Measurements from ENCODE around the gene SHISAL1.
"Not testable (repeated sequence)": the region's sequence is repeated elsewhere in the genome, so short reads cannot be mapped to it uniquely, and the experiment has no call there.

Gene SHISAL1

DNA sequence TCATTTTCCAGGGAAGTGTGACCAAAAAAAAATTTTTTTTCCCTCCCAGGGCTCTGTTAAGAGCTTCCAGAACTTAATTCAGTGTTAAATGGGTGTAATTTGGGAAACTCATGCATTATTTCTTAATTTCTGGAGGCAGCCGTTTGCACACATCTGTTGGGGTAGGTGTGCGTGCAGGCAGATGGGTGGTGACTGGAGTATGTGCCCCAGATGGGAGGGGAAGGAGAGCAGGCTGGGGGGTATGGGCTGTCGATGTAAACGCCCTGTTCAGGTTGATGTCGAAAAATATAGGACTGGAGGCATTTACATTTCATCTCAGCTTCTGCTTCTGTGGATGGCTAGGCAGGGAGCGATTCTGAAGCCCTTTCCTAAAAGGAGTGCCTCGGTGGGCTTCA is 13.7 kb upstream of the SHISAL1 start:
- peaks cover 16% of the 10 kb centered on the region for H3F3A ChIP-seq (ENCODE audit: insufficient read depth, low read length)
- H3K27ac ChIP-seq (ENCODE audit: low read length): no peak overlapping the region
- no peaks in the 10 kb centered on the region for H3K79me2 ChIP-seq (ENCODE audit: low read length)
- no peak overlapping the region for H2AFZ ChIP-seq (ENCODE audit: low read length)
- TF ChIP-seq EZH2phosphoT487 (IDR thresholded peaks at IDR 0.05; ENCODE audit: low read length) (no peak), EZH2 (optimal IDR thresholded peaks at IDR 0.05; ENCODE audit: low read depth, low read length) (no peak)
- TF ChIP-seq, protein P1, sequence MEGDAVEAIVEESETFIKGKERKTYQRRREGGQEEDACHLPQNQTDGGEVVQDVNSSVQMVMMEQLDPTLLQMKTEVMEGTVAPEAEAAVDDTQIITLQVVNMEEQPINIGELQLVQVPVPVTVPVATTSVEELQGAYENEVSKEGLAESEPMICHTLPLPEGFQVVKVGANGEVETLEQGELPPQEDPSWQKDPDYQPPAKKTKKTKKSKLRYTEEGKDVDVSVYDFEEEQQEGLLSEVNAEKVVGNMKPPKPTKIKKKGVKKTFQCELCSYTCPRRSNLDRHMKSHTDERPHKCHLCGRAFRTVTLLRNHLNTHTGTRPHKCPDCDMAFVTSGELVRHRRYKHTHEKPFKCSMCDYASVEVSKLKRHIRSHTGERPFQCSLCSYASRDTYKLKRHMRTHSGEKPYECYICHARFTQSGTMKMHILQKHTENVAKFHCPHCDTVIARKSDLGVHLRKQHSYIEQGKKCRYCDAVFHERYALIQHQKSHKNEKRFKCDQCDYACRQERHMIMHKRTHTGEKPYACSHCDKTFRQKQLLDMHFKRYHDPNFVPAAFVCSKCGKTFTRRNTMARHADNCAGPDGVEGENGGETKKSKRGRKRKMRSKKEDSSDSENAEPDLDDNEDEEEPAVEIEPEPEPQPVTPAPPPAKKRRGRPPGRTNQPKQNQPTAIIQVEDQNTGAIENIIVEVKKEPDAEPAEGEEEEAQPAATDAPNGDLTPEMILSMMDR (IDR thresholded peaks at IDR 0.05; ENCODE audit: low read length): no peak
- H3K27me3 ChIP-seq (replicated peaks; ENCODE audit: insufficient read depth, low read length): peaks cover 76% of the 10 kb centered on the region
- no peaks in the 10 kb centered on the region for H3K36me3 ChIP-seq (replicated peaks; ENCODE audit: insufficient read depth, low read length)
- H3K9ac ChIP-seq (ENCODE audit: low read length): no peak overlapping the region
- no peaks in the 10 kb centered on the region for H3K9me2 ChIP-seq (replicated peaks; ENCODE audit: insufficient read depth, low read length)
- no peak for DNase-seq
- peak overlapping the region; percentile 47; the same call in 1 of the 2 replicates for H3K4me3 ChIP-seq (ENCODE audit: low read length)
- H4K20me1 ChIP-seq (ENCODE audit: insufficient read depth, low read length): no peaks in the 10 kb centered on the region
- no peaks in the 10 kb centered on the region for H3K9me3 ChIP-seq (replicated peaks; ENCODE audit: insufficient read depth, low read length)
- peak overlapping the region; percentile 65 for H3K4me2 ChIP-seq (ENCODE audit: low read depth, low read length)
- peaks cover 22% of the 10 kb centered on the region for H3K4me1 ChIP-seq (ENCODE audit: low read length)

DNA sequence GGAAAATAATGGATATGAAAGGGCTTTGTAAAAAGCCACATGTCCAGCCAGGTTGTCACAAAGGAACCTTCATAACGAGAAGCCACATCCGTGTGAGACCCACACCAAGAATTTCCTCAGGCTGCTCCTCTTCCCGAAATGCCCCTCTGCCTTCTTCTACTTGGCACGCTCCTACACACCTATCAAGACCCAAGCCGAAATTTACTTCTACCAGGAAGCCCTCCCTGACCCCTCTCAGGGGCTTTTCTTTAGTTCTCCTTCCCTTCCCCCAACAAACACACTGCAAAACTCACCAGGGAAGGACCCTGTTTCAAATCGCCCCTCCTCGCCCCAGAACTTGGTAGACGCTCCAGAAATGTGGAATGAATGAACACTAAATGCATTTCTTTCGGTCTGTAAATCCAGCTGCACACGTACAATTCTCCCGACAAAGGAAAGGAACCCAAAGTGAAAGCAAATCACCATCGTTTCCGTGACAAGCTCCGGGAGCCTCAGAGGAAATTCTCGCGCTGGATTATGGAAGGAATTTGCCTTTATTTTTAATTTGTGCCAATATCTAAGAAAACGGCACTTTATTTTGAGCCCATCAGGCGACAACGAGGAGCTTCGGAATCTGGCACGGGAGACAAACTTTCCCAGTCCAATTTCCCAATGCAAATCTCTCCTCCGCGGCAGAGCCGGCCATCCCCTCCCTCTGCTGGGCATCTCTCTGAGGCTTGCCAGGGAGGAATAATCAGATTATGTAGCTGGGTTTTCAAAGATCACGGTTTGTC is 13.2 kb upstream of the SHISAL1 start:
- Histone ChIP-seq H3K4me2 (ENCODE audit: low read depth, low read length) (peak overlapping the region; percentile 65), H3K4me1 (ENCODE audit: low read length) (peaks cover 22% of the 10 kb centered on the region), H3K79me2 (ENCODE audit: low read length) (no peaks in the 10 kb centered on the region), H3K4me3 (ENCODE audit: low read length) (peak overlapping the region; percentile 47), H3K36me3 (replicated peaks; ENCODE audit: insufficient read depth, low read length) (no peaks in the 10 kb centered on the region), H3K9me2 (replicated peaks; ENCODE audit: insufficient read depth, low read length) (no peaks in the 10 kb centered on the region), H3K27me3 (replicated peaks; ENCODE audit: insufficient read depth, low read length) (peaks cover 81% of the 10 kb centered on the region), H4K20me1 (ENCODE audit: insufficient read depth, low read length) (no peaks in the 10 kb centered on the region), H2AFZ (ENCODE audit: low read length) (no peak overlapping the region), H3K9ac (ENCODE audit: low read length) (no peak overlapping the region), H3K9me3 (replicated peaks; ENCODE audit: insufficient read depth, low read length) (no peaks in the 10 kb centered on the region), H3K27ac (ENCODE audit: low read length) (no peak overlapping the region), H3F3A (ENCODE audit: insufficient read depth, low read length) (peaks cover 16% of the 10 kb centered on the region)
- no peak for DNase-seq
- TF ChIP-seq, protein P1 (IDR thresholded peaks at IDR 0.05; ENCODE audit: low read length): no peak
- no peak for TF ChIP-seq EZH2 (optimal IDR thresholded peaks at IDR 0.05; ENCODE audit: low read depth, low read length)
- TF ChIP-seq EZH2phosphoT487 (IDR thresholded peaks at IDR 0.05; ENCODE audit: low read length): no peak

DNA sequence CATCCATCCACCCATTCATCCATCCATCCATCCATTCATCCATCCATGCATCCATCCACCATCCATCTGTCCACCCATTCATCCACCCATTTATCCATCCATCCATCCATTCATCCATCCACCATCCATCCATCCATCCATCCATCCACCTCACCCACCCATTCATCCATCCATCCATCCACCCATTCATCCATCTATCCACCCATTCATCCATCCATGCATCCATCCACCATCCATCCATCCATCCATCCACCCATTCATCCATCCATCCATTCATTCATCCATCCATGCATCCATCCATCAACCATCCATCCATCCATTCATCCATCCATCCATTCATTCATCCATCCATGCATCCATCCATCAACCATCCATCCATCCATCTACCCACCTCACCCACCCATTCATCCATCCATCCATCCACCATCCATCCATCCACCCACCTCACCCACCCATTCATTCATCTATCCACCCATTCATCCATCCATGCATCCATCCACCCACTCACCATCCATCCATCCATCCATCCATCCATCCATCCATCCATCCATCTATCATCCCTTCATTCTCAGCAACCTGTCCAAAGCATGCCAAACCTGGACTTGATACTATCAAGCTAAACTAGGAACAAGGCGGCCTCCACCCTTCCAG is 10.5 kb upstream of the SHISAL1 start:
- peaks cover 98% of the 10 kb centered on the region for H3K27me3 ChIP-seq (replicated peaks; ENCODE audit: insufficient read depth, low read length)
- not testable (repeated sequence) for H3K9me2 ChIP-seq (replicated peaks; ENCODE audit: insufficient read depth, low read length); H3K36me3 ChIP-seq (replicated peaks; ENCODE audit: insufficient read depth, low read length)

DNA sequence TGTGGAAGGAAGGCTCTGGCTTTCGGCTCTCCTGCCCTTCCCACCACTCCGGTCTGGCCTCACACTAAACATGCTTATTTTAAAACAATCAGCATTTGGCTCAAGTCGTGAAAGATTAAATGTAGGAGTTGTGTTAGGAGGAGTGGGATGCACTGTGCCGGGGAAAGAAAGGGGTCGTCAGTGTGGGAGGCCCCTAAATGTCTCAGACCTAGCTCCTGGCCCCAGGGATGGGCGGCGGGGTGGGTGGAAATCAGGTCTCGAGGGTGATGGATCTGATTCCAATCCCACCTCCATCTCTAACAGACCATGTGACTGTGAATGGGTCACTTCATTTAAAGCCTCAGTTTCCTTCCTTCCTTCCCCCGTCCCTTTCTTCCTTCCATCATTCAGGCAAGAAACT is 6.9 kb upstream of the SHISAL1 start:
- Histone ChIP-seq H4K20me1 (ENCODE audit: insufficient read depth, low read length) (no peaks in the 10 kb centered on the region), H3K4me3 (ENCODE audit: low read length) (no peak overlapping the region), H3K9me3 (replicated peaks; ENCODE audit: insufficient read depth, low read length) (no peaks in the 10 kb centered on the region), H3K27ac (ENCODE audit: low read length) (no peak overlapping the region), H3K27me3 (replicated peaks; ENCODE audit: insufficient read depth, low read length) (peaks cover 98% of the 10 kb centered on the region), H3K36me3 (replicated peaks; ENCODE audit: insufficient read depth, low read length) (no peaks in the 10 kb centered on the region), H3K9ac (ENCODE audit: low read length) (no peak overlapping the region), H3K4me2 (ENCODE audit: low read depth, low read length) (no peak overlapping the region), H3K9me2 (replicated peaks; ENCODE audit: insufficient read depth, low read length) (no peaks in the 10 kb centered on the region), H3K79me2 (ENCODE audit: low read length) (no peaks in the 10 kb centered on the region), H3K4me1 (ENCODE audit: low read length) (no peaks in the 10 kb centered on the region), H3F3A (ENCODE audit: insufficient read depth, low read length) (no peaks in the 10 kb centered on the region), H2AFZ (ENCODE audit: low read length) (no peak overlapping the region)
- TF ChIP-seq, protein P1 (IDR thresholded peaks at IDR 0.05; ENCODE audit: low read length): no peak
- no peak for TF ChIP-seq EZH2 (optimal IDR thresholded peaks at IDR 0.05; ENCODE audit: low read depth, low read length)
- no peak for DNase-seq

More for the DNA sequence above, 10.5 kb upstream of the SHISAL1 start:
- H2AFZ ChIP-seq (ENCODE audit: low read length); H4K20me1 ChIP-seq (ENCODE audit: insufficient read depth, low read length); H3K4me3 ChIP-seq (ENCODE audit: low read length); H3F3A ChIP-seq (ENCODE audit: insufficient read depth, low read length); H3K27ac ChIP-seq (ENCODE audit: low read length); H3K9ac ChIP-seq (ENCODE audit: low read length); H3K9me3 ChIP-seq (replicated peaks; ENCODE audit: insufficient read depth, low read length); DNase-seq; H3K4me1 ChIP-seq (ENCODE audit: low read length); H3K79me2 ChIP-seq (ENCODE audit: low read length); H3K4me2 ChIP-seq (ENCODE audit: low read depth, low read length): not testable (repeated sequence)
